Tibial nerve (tissue), 4 donors: ENCODE data around the gene SLC38A3. TPM values are rescaled to one million over a fixed set of nuclear protein-coding genes. Genes with fewer than 3 reads are reported as not detected.
A peak's percentile ranks its signal among the peaks of the same experiment; 100 is the strongest.

Source experiments
- DNase-seq, 2 donors: peaks; one replicate each; pipeline ENCODE4 v3.0.0-alpha.2; 2019; ENCODE audit warnings: low spot score in 2 of 2
- H3K27ac ChIP-seq, 4 donors: fragments of 200-600 bp; sonication (generic) in 3 of 4; one replicate each; pipeline ENCODE4 v1.5.1; 2017 to 2019; ENCODE audit warnings: mild to moderate bottlenecking in 1 of 4
- H3K27me3 ChIP-seq, 2 donors: fragments of 200-600 bp; sonication (generic) in 1 of 2; one replicate each; pipeline versions ENCODE4 v1.5.1 to v1.6.0; 2017 to 2019
- H3K36me3 ChIP-seq, 3 donors: fragments of 200-600 bp; sonication (generic); one replicate each; pipeline ENCODE4 v1.5.1; 2018 to 2019
- H3K4me1 ChIP-seq, 4 donors: fragments of 200-600 bp; sonication (generic) in 3 of 4; one replicate each; pipeline ENCODE4 v1.5.1; 2017 to 2019
- H3K4me3 ChIP-seq, 4 donors: fragments of 200-600 bp; sonication (generic) in 3 of 4; one replicate each; pipeline ENCODE4 v1.5.1; 2017 to 2019; ENCODE audit warnings: mild to moderate bottlenecking in 1 of 4, moderate library complexity in 1 of 4
- H3K9me3 ChIP-seq, 4 donors: fragments of 200-600 bp; sonication (generic) in 3 of 4; one replicate each; pipeline ENCODE4 v1.5.1; 2017 to 2019
- CTCF ChIP-seq, 5 experiments: fragments of 200-600 bp in 3 of 5; fragments of 450-650 bp in 2 of 5; sonication (generic) in 3 of 5; IDR thresholded peaks; one replicate each; pipeline ENCODE4 v1.5.1; 2016 to 2019; ENCODE audit warnings: antibody characterized with exemption in 5 of 5, mild to moderate bottlenecking in 3 of 5, moderate library complexity in 2 of 5
- EP300 ChIP-seq, 2 donors: sonication (generic); formaldehyde crosslinking; IDR thresholded peaks; one replicate each; pipeline ENCODE4 v1.6.1; 2017; ENCODE audit warnings: antibody characterized with exemption in 2 of 2, mild to moderate bottlenecking in 1 of 2
- POLR2A ChIP-seq, 2 donors: fragments of 450-650 bp; IDR thresholded peaks; one replicate each; pipeline ENCODE4 v1.6.1; 2017; ENCODE audit warnings: antibody characterized with exemption in 2 of 2, mild to moderate bottlenecking in 2 of 2, moderate library complexity in 2 of 2
- WGBS, 2 donors: methylation state at CpG; one replicate each; pipeline ENCODE4 v1.1.5; 2018; 5-methylcytosine and 5-hydroxymethylcytosine counted together
- total RNA-seq, 4 donors: library from RNA; depleted of rRNA; stranded (reverse); fragments of >200 nt; gene quantifications; one replicate each; pipeline ENCODE4 v1.1.0, GENCODE V29; 2016

SLC38A3 gene
- total RNA-seq, 4 donors from 2014 or later, result 0.21 to 8.1 (median 1.5) TPM

- Histone ChIP-seq H3K27me3 (no peaks in the 10 kb centered on the region), H3K4me1 (peaks cover 0 to 100% (median 70%) of the 10 kb centered on the region in 4 donors), H3K9me3 (no peaks in the 10 kb centered on the region), H3K27ac (peak overlapping the region; percentile 85 to 98 (median 97)), H3K36me3 (no peaks in the 10 kb centered on the region), H3K4me3 (peak overlapping the region; percentile 30 to 63 (median 44))
- 32 to 35% methylated on average over 7 of the region's 7 CpGs for WGBS, 2 donors
- TF ChIP-seq EP300 (IDR thresholded peaks at IDR 0.05), result no peak
- no peak for TF ChIP-seq POLR2A (IDR thresholded peaks at IDR 0.05)
- peak in 1 of 5 experiments; percentile 17 for TF ChIP-seq CTCF (IDR thresholded peaks at IDR 0.05)
- no peak for DNase-seq
Observed at GRCh38 chr3:50266836-50267235, 61.8 kb downstream of the SLC38A3 start.

GRCh38 chr3:50267280-50267913, 62.3 kb downstream of the SLC38A3 start:
- Histone ChIP-seq H3K4me1 (peaks cover 0 to 100% (median 73%) of the 10 kb centered on the region in 4 donors), H3K27me3 (no peaks in the 10 kb centered on the region), H3K27ac (peak overlapping the region; percentile 85 to 98 (median 97)), H3K36me3 (no peaks in the 10 kb centered on the region), H3K4me3 (peak overlapping the region; percentile 30 to 63 (median 44)), H3K9me3 (no peaks in the 10 kb centered on the region)
- peak in 1 of 2 donors; percentile 62 for TF ChIP-seq POLR2A (IDR thresholded peaks at IDR 0.05)
- TF ChIP-seq CTCF (IDR thresholded peaks at IDR 0.05), result peak in 1 of 5 experiments; percentile 12
- TF ChIP-seq EP300 (IDR thresholded peaks at IDR 0.05), result peak; percentile 45 to 77
- DNase-seq, result peak; percentile 53 to 59
- WGBS, 2 donors, result 10 to 16% methylated on average over 5 to 17 of the region's 22 CpGs

- H3K27ac ChIP-seq, result peak overlapping the region; percentile 85 to 98 (median 97)
Observed at GRCh38 chr3:50268276-50268675, 63.2 kb downstream of the SLC38A3 start.

GRCh38 chr3:50268703-50269451, 63.8 kb downstream of the SLC38A3 start, which contains the start of gene SEMA3B:
Gene SEMA3B (plus strand): TSS chr3:50269147. CDS start chr3:50269241, 94 bp downstream.
- Histone ChIP-seq H3K4me1 (peaks cover 0 to 100% (median 72%) of the 10 kb centered on the region in 4 donors), H3K27me3 (no peaks in the 10 kb centered on the region), H3K9me3 (no peaks in the 10 kb centered on the region), H3K36me3 (no peaks in the 10 kb centered on the region), H3K4me3 (peak within 1 kb of the TSS; percentile 45 to 63 (median 48)), H3K27ac (peak within 1 kb of the TSS; percentile 85 to 98 (median 97))
- TF ChIP-seq CTCF (IDR thresholded peaks at IDR 0.05), result peak in 1 of 5 experiments; percentile 14
- peak; percentile 8 to 96 for TF ChIP-seq EP300 (IDR thresholded peaks at IDR 0.05)
- TF ChIP-seq POLR2A (IDR thresholded peaks at IDR 0.05), result peak; percentile 48 to 54
- DNase-seq, result peak in 1 of 2 donors; percentile 59
- WGBS, 2 donors, result 13 to 18% methylated on average over 16 to 19 of the region's 21 CpGs

More at GRCh38 chr3:50268276-50268675, 63.2 kb downstream of the SLC38A3 start:
- DNase-seq, result no peak
- 17 to 27% methylated on average over 3 of the region's 3 CpGs for WGBS, 2 donors
- H3K27me3 ChIP-seq, result no peaks in the 10 kb centered on the region
- H3K4me1 ChIP-seq, result peaks cover 0 to 100% (median 73%) of the 10 kb centered on the region in 4 donors
- no peak for TF ChIP-seq CTCF (IDR thresholded peaks at IDR 0.05)
- H3K36me3 ChIP-seq, result no peaks in the 10 kb centered on the region
- H3K9me3 ChIP-seq, result no peaks in the 10 kb centered on the region
- H3K4me3 ChIP-seq, result peak overlapping the region in 2 of 4 donors; percentile 38 to 63
